Measurements from ENCODE around the gene FIGNL1.

Gene FIGNL1

GRCh38 chr7:50454968-50455367, 4.8 kb upstream of the FIGNL1 start:
- no peak for TF ChIP-seq TAF1 (IDR thresholded peaks at IDR 0.05; ENCODE audit: borderline replicate concordance, low read depth, low read length)
- TF ChIP-seq POLR2AphosphoS5 (IDR thresholded peaks at IDR 0.05; ENCODE audit: low read depth, low read length), result no peak
- TF ChIP-seq POLR2A (IDR thresholded peaks at IDR 0.05; ENCODE audit: low read depth, low read length), result no peak

DNA sequence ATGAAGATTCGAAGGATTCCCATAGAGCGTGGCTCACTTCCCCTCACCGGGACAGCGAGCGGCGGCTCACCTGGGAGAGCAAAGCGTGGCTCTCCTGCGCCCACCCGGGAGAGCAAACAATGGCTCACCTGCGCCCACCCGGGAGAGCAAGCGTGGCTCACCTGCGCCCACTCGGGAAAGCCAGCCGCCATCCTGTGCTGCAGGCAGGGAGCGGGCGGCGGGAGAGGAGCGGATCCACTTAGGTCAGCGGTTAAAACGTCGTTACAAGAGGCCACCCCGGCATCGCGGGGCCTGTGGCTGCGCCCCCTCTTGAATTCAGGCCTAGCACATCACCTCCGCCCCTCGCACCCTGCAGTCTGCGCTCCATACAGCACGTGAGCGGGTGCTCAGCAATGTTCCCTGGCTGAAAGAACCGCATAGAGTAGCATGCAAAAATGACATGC, 461 bp upstream of the FIGNL1 start:
- DNase-seq (ENCODE audit: insufficient read length) (no peak), FAIRE-seq (no peak)
- TF ChIP-seq TAF1 (IDR thresholded peaks at IDR 0.05; ENCODE audit: borderline replicate concordance, low read depth, low read length), result no peak
- TF ChIP-seq POLR2A (IDR thresholded peaks at IDR 0.05; ENCODE audit: low read depth, low read length), result no peak
- no peak for TF ChIP-seq POLR2AphosphoS5 (IDR thresholded peaks at IDR 0.05; ENCODE audit: low read depth, low read length)

More at GRCh38 chr7:50454968-50455367, 4.8 kb upstream of the FIGNL1 start:
- FAIRE-seq (no peak), DNase-seq (ENCODE audit: insufficient read length) (no peak)

DNA sequence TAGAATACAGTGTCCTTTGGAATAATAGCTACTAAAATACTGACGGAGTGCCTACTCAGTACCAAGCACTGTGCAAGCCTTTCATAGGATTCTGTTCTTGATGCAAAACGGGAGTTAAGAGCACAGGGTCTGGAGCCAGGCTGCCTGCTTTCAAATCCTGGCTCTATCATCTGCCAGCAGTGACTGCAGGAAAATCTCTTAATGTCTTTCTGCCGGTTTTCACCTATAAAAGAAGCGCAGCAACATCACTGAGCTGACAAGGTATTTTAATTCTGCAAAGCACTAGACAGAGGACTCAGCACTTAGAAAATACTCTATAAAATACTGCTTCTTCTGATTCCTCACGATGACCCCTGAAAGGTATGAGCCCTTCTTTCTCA, 659 bp downstream of the FIGNL1 start:
- DNase-seq (ENCODE audit: insufficient read length), result no peak
- FAIRE-seq, result no peak
- TF ChIP-seq TAF1 (IDR thresholded peaks at IDR 0.05; ENCODE audit: borderline replicate concordance, low read depth, low read length), result no peak
- no peak for TF ChIP-seq POLR2AphosphoS5 (IDR thresholded peaks at IDR 0.05; ENCODE audit: low read depth, low read length)
- TF ChIP-seq POLR2A (IDR thresholded peaks at IDR 0.05; ENCODE audit: low read depth, low read length), result no peak

- no peak for TF ChIP-seq TAF1 (IDR thresholded peaks at IDR 0.05; ENCODE audit: borderline replicate concordance, low read depth, low read length)
- TF ChIP-seq POLR2AphosphoS5 (IDR thresholded peaks at IDR 0.05; ENCODE audit: low read depth, low read length), result no peak
- FAIRE-seq (no peak), DNase-seq (ENCODE audit: insufficient read length) (no peak)
These were observed 1.3 kb downstream of the FIGNL1 start for GRCh38 chr7:50448823-50449222.

GRCh38 chr7:50446542-50446960, 3.6 kb downstream of the FIGNL1 start:
- TF ChIP-seq POLR2A (IDR thresholded peaks at IDR 0.05; ENCODE audit: low read depth, low read length) (no peak), POLR2AphosphoS5 (IDR thresholded peaks at IDR 0.05; ENCODE audit: low read depth, low read length) (no peak), TAF1 (IDR thresholded peaks at IDR 0.05; ENCODE audit: borderline replicate concordance, low read depth, low read length) (no peak)
- DNase-seq (ENCODE audit: insufficient read length) (no peak), FAIRE-seq (no peak)

- TF ChIP-seq TAF1 (IDR thresholded peaks at IDR 0.05; ENCODE audit: borderline replicate concordance, low read depth, low read length) (no peak), POLR2AphosphoS5 (IDR thresholded peaks at IDR 0.05; ENCODE audit: low read depth, low read length) (no peak), POLR2A (IDR thresholded peaks at IDR 0.05; ENCODE audit: low read depth, low read length) (no peak)
- DNase-seq (ENCODE audit: insufficient read length) (no peak), FAIRE-seq (no peak)
These were observed 13.9 kb downstream of the FIGNL1 start for GRCh38 chr7:50436133-50436806.

DNA sequence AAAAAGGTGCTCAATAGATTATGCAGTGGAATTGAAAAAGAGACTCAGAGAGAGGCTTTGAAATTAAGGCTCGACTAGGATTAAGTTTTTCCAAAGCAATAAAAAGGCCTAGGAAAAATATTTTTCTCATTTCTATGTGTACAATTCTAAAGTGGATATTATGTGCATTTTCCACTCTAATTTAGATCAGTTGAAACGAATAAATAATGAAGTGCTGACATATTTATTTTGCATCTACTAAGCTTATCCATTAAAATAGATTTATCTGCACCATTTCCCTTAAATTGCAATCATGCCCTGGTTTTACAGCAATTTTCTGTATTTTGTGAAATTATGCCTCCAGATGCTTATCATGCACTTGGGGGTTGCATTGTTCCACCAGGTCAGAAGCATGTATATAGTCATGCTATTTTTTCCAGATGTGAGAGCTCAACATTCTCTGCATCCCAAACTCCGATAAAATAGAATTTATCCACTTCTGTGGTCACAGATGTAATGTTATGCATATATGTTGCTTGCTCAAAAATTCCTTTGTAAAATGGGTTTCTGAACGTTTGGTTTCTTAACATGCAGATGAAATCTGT, 18.3 kb downstream of the FIGNL1 start:
- no peak for TF ChIP-seq POLR2A (IDR thresholded peaks at IDR 0.05; ENCODE audit: low read depth, low read length)
- FAIRE-seq (no peak), DNase-seq (ENCODE audit: insufficient read length) (no peak)

- TF ChIP-seq POLR2AphosphoS5 (IDR thresholded peaks at IDR 0.05; ENCODE audit: low read depth, low read length), result no peak
- TF ChIP-seq POLR2A (IDR thresholded peaks at IDR 0.05; ENCODE audit: low read depth, low read length), result no peak
- no peak for TF ChIP-seq TAF1 (IDR thresholded peaks at IDR 0.05; ENCODE audit: borderline replicate concordance, low read depth, low read length)
- DNase-seq (ENCODE audit: insufficient read length), result no peak
- no peak for FAIRE-seq
These were observed 18.8 kb downstream of the FIGNL1 start for GRCh38 chr7:50431316-50431715.

GRCh38 chr7:50428911-50429310, 21.2 kb downstream of the FIGNL1 start:
- no peak for FAIRE-seq
- no peak for DNase-seq (ENCODE audit: insufficient read length)
- TF ChIP-seq TAF1 (IDR thresholded peaks at IDR 0.05; ENCODE audit: borderline replicate concordance, low read depth, low read length) (no peak), POLR2A (IDR thresholded peaks at IDR 0.05; ENCODE audit: low read depth, low read length) (no peak), POLR2AphosphoS5 (IDR thresholded peaks at IDR 0.05; ENCODE audit: low read depth, low read length) (no peak)

DNA sequence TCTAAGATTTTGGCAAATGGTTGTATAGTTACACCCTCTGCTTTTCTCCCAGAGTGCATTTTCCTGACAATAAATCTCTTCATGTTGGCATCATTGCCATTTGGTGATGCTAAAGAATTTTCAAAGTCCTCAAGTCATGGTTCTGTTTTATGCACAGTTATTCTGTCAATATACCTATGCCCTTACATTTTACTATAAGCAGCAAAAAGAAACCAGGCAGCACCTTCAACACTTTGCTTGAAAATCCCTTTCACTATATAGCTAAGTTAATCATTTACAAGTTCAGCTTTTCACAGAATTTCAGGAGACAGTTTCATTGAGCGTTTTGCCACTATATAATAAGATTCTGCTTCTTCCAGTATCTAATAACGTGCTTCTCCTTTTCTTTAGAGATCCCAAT, 22.6 kb downstream of the FIGNL1 start:
- TF ChIP-seq POLR2A (IDR thresholded peaks at IDR 0.05; ENCODE audit: low read depth, low read length) (no peak), TAF1 (IDR thresholded peaks at IDR 0.05; ENCODE audit: borderline replicate concordance, low read depth, low read length) (no peak), POLR2AphosphoS5 (IDR thresholded peaks at IDR 0.05; ENCODE audit: low read depth, low read length) (no peak)
- FAIRE-seq (no peak), DNase-seq (ENCODE audit: insufficient read length) (no peak)

DNA sequence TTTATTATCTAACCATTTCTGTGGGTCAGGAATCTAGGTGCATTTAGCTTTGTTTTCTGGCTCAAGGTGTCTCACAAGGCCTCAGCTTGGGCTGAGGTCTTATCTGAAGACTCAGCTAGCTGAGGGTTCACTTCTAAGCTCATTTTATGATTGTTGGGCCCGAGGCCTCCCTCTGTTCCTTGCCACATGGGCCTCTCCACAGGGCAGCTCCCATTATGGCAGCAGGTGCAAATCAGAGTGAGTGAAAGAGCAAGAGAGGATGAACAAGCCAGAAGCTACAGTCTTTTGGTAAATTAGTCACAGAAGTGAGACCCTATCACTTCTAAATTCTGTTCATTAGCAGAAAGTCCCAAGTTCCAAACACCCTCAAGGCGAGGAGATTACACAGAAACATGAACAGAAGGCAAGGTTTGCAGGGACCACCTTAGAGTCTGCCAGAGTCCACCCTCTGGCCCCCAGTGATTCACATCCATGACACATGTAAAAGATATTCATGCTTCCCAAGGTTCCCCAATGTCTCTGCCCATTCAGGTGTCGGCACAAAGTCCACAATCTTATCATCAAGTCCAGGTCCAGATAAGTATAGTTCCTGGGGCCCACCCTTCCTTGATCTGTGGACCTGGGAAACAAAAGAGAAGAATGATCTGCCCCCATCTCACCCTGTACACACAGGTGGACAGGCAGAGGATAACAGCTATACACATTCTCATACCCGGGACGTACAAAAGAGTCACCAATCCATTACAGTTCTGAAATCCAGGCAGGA, 23.7 kb downstream of the FIGNL1 start:
- TF ChIP-seq POLR2AphosphoS5 (IDR thresholded peaks at IDR 0.05; ENCODE audit: low read depth, low read length), result no peak
- TF ChIP-seq TAF1 (IDR thresholded peaks at IDR 0.05; ENCODE audit: borderline replicate concordance, low read depth, low read length), result no peak
- no peak for TF ChIP-seq POLR2A (IDR thresholded peaks at IDR 0.05; ENCODE audit: low read depth, low read length)
- FAIRE-seq, result no peak
- DNase-seq (ENCODE audit: insufficient read length), result no peak

DNA sequence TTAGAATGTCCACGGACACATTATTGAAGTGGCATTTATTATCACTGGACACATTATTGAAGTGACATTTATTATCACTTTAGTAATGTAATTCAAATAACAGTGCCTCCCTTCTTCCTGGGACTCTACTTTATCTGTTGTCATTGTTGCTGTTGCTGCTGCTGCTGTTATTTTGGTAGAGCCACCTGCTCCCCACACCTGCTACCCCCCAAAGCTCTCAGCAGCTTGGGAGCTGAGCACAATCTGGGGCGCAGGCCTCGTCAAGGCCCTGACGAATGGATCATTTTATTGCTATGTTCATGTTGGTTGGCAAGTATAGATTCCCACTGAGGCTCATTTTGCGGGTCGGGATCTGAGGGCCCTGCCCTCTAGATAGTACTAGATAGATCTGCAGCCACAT, 24.8 kb downstream of the FIGNL1 start:
- TF ChIP-seq POLR2AphosphoS5 (IDR thresholded peaks at IDR 0.05; ENCODE audit: low read depth, low read length) (no peak), TAF1 (IDR thresholded peaks at IDR 0.05; ENCODE audit: borderline replicate concordance, low read depth, low read length) (no peak), POLR2A (IDR thresholded peaks at IDR 0.05; ENCODE audit: low read depth, low read length) (no peak)
- DNase-seq (ENCODE audit: insufficient read length) (no peak), FAIRE-seq (no peak)

Measured in GM12892 (cell line).